ENCODE measurements around the gene CHL1. TPM values are rescaled to one million over a fixed set of nuclear protein-coding genes. Genes with fewer than 3 reads are reported as not detected.
A peak's percentile ranks its signal among the peaks of the same experiment; 100 is the strongest.

Gene CHL1
- total and polyA plus RNA-seq, 2 experiments from 2014 or later, result 0.20 TPM; not detected in 1

DNA sequence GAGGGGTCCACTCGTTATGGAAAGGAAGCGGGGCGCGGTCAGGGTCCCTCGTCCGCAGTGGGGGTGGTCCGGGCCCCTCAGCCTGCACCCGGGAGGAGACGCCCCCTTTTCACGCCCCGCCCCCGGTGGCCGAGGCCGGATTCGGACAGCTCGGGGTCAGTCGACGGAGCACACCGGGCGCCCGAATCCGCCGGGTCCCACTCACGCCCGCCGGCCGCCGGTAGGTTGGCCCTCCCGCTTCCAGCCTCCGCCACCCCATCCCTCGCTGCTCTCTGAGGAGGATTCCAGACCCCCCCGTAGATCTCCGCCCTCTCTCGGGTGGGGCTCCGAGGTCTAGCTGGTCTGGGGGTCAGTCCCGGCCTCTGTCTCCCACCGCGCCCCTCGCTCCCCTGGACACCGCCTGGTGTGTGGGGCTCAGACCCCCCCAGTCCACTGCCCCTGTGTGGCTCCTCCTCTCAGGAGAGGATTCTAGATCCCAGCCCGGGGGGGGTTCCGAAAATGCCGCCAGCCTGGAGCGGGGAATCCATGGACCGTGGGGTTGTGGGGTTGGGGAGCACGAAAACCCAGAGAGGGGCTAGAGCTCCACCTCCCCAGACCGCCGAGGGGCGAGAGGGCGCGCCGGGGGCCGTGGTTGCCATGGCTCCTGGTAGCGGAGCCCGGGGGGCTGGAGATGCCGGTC lies 725 bp downstream of the CHL1 start:
- Histone ChIP-seq H2AFZ (peak overlapping the region; percentile 49), H3K27ac (no peak overlapping the region), H3K9me2 (replicated peaks; ENCODE audit: insufficient read depth) (no peaks in the 10 kb centered on the region), H3K36me3 (replicated peaks; ENCODE audit: insufficient read depth, low read depth) (no peaks in the 10 kb centered on the region), H3K79me2 (no peaks in the 10 kb centered on the region), H3K27me3 (peaks cover 86% of the 10 kb centered on the region), H4K20me1 (ENCODE audit: insufficient read depth, poor library complexity, severe bottlenecking) (no peaks in the 10 kb centered on the region), H3K4me2 (peak overlapping the region; percentile 95), H3K4me3 (peak overlapping the region; percentile 26), H3K9me3 (ENCODE audit: low read depth) (no peaks in the 10 kb centered on the region), H3K4me1 (ENCODE audit: insufficient read depth) (peaks cover 10% of the 10 kb centered on the region)
- peak; percentile 19 for DNase-seq (ENCODE audit: low spot score)
- TF ChIP-seq EZH2phosphoT487 (IDR thresholded peaks at IDR 0.05; ENCODE audit: low read depth, severe bottlenecking, unreplicated experiment), result no peak
- TF ChIP-seq, protein P1, sequence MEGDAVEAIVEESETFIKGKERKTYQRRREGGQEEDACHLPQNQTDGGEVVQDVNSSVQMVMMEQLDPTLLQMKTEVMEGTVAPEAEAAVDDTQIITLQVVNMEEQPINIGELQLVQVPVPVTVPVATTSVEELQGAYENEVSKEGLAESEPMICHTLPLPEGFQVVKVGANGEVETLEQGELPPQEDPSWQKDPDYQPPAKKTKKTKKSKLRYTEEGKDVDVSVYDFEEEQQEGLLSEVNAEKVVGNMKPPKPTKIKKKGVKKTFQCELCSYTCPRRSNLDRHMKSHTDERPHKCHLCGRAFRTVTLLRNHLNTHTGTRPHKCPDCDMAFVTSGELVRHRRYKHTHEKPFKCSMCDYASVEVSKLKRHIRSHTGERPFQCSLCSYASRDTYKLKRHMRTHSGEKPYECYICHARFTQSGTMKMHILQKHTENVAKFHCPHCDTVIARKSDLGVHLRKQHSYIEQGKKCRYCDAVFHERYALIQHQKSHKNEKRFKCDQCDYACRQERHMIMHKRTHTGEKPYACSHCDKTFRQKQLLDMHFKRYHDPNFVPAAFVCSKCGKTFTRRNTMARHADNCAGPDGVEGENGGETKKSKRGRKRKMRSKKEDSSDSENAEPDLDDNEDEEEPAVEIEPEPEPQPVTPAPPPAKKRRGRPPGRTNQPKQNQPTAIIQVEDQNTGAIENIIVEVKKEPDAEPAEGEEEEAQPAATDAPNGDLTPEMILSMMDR (IDR thresholded peaks at IDR 0.05; ENCODE audit: poor library complexity), result no peak
- TF ChIP-seq EZH2 (IDR thresholded peaks at IDR 0.05; ENCODE audit: borderline replicate concordance), result no peak
- under 1% methylated on average over 26 of the region's 56 CpGs for WGBS (ENCODE audit: low lambda C conversion rate, missing lambda C conversion rate)

GRCh38 chr3:197828-198491 lies 1.4 kb downstream of the CHL1 start:
- H3K4me2 ChIP-seq, result peak overlapping the region; percentile 95
- no peaks in the 10 kb centered on the region for H3K79me2 ChIP-seq
- peaks cover 10% of the 10 kb centered on the region for H3K4me1 ChIP-seq (ENCODE audit: insufficient read depth)
- H3K9me3 ChIP-seq (ENCODE audit: low read depth), result no peaks in the 10 kb centered on the region
- peaks cover 84% of the 10 kb centered on the region for H3K27me3 ChIP-seq
- H3K4me3 ChIP-seq, result no peak overlapping the region
- H4K20me1 ChIP-seq (ENCODE audit: insufficient read depth, poor library complexity, severe bottlenecking), result no peaks in the 10 kb centered on the region
- DNase-seq (ENCODE audit: low spot score), result peak; percentile 12
- WGBS (ENCODE audit: low lambda C conversion rate, missing lambda C conversion rate), result 8% methylated on average over 29 of the region's 66 CpGs
- peak overlapping the region; percentile 49 for H2AFZ ChIP-seq
- no peak overlapping the region for H3K27ac ChIP-seq
- H3K9me2 ChIP-seq (replicated peaks; ENCODE audit: insufficient read depth), result no peaks in the 10 kb centered on the region
- peak; percentile 13 for TF ChIP-seq EZH2 (IDR thresholded peaks at IDR 0.05; ENCODE audit: borderline replicate concordance)
- no peak for TF ChIP-seq EZH2phosphoT487 (IDR thresholded peaks at IDR 0.05; ENCODE audit: low read depth, severe bottlenecking, unreplicated experiment)
- TF ChIP-seq, protein P1 (IDR thresholded peaks at IDR 0.05; ENCODE audit: poor library complexity), result no peak
- H3K36me3 ChIP-seq (replicated peaks; ENCODE audit: insufficient read depth, low read depth), result no peaks in the 10 kb centered on the region

DNA sequence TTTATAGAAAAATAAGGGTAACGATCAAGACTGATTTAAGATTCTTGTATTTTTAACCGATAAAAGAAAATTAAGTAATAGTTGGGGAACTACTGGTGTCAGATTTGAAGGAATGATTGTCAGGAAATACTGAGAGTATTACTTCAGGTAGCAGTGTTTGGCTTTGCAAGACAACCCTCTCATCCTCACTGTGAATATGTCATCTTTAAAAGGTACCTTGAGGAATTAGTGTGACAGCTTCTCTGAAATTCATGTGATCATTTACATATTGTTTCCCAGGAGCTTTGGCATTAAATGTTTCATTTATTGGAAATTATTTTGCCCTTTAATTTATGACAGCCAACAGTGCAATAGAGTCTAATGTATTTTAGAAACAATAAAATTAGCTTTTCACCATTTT lies 3.3 kb downstream of the CHL1 start:
- H3K4me3 ChIP-seq, result no peak overlapping the region
- H3K27ac ChIP-seq, result no peak overlapping the region
- H3K4me2 ChIP-seq, result no peak overlapping the region
- H2AFZ ChIP-seq, result no peak overlapping the region
- TF ChIP-seq, protein P1 (IDR thresholded peaks at IDR 0.05; ENCODE audit: poor library complexity), result no peak
- TF ChIP-seq EZH2 (IDR thresholded peaks at IDR 0.05; ENCODE audit: borderline replicate concordance) (no peak), EZH2phosphoT487 (IDR thresholded peaks at IDR 0.05; ENCODE audit: low read depth, severe bottlenecking, unreplicated experiment) (no peak)
- WGBS (ENCODE audit: low lambda C conversion rate, missing lambda C conversion rate), result 98% methylated on average over 2 of the region's 2 CpGs
- H3K36me3 ChIP-seq (replicated peaks; ENCODE audit: insufficient read depth, low read depth), result no peaks in the 10 kb centered on the region
- H3K79me2 ChIP-seq, result no peaks in the 10 kb centered on the region
- DNase-seq (ENCODE audit: low spot score), result no peak
- peaks cover 76% of the 10 kb centered on the region for H3K27me3 ChIP-seq
- no peaks in the 10 kb centered on the region for H3K9me2 ChIP-seq (replicated peaks; ENCODE audit: insufficient read depth)
- H4K20me1 ChIP-seq (ENCODE audit: insufficient read depth, poor library complexity, severe bottlenecking), result no peaks in the 10 kb centered on the region
- peaks cover 10% of the 10 kb centered on the region for H3K4me1 ChIP-seq (ENCODE audit: insufficient read depth)
- no peaks in the 10 kb centered on the region for H3K9me3 ChIP-seq (ENCODE audit: low read depth)

All from hepatocyte (in vitro differentiated cells).